ENCODE data around the gene ZNF223. TPM values are rescaled to one million over a fixed set of nuclear protein-coding genes. Genes with fewer than 3 reads are reported as not detected.

The ZNF223 gene
- total and polyA plus RNA-seq, 9 of the 15 experiments (the other 6 are each of a cell fraction or from before 2014, with no cell fraction given), result 0.21 to 1.8 (median 0.71) TPM

DNA sequence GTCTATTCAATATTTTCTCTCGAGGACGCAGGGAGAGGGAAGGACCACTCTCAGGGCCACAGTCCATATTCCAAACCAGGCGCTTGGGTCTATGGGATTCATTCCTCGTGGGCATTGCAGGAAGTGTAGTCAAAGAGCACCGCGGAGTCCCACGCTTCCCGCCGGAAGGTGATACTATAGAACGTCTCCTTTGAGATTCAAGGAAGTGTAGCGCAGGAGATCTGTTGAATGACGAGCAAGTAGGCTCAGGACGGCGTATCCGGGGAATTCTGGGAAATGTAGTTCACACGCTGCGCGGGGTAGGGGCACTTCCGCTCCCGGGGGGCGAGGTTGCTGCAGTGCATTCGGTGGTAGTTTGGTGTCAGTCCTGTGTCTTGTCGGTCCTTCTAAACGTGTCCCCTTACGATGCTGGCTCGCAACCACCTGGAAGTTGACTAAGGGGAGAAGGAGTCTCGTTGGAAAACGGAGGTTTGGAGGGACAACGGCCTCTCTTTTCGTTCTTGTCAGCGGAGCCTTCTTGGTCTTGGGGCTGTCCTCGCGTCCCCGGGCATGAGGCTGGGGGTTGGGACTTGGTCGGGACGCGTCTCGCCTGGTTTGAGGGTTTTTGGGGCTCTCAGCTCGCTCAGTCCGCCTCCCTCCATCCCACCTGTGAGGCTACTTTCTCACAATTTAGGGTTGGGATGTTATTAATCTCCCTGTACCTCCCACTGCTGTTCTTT, 20.1 kb downstream of the ZNF223 start, which contains the start of gene ZNF284 (continued):
- no peak for TF ChIP-seq GTF2F1 (IDR thresholded peaks at IDR 0.05; ENCODE audit: low read depth, low read length)
- no peak for TF ChIP-seq ZNF274 (IDR thresholded peaks at IDR 0.05; ENCODE audit: borderline replicate concordance, low read depth, low read length)
- no peak for TF ChIP-seq SMARCA4 (IDR thresholded peaks at IDR 0.05)
- no peak for TF ChIP-seq MCM7 (IDR thresholded peaks at IDR 0.05)
- no peak for TF ChIP-seq SREBF2 (CRISPR knock-in tag; IDR thresholded peaks at IDR 0.05)
- no peak for TF ChIP-seq PHB2 (IDR thresholded peaks at IDR 0.05; ENCODE audit: low read depth)
- TF ChIP-seq EZH2 (IDR thresholded peaks at IDR 0.05; ENCODE audit: borderline replicate concordance, low read depth, low read length), result no peak
- TF ChIP-seq SRSF7 (optimal IDR thresholded peaks at IDR 0.05; ENCODE audit: low read depth, low read length), result no peak
- no peak for TF ChIP-seq NR4A1 (CRISPR knock-in tag; IDR thresholded peaks at IDR 0.05)
- no peak for TF ChIP-seq NR4A1 (tag; IDR thresholded peaks at IDR 0.05)
- TF ChIP-seq, protein P1, sequence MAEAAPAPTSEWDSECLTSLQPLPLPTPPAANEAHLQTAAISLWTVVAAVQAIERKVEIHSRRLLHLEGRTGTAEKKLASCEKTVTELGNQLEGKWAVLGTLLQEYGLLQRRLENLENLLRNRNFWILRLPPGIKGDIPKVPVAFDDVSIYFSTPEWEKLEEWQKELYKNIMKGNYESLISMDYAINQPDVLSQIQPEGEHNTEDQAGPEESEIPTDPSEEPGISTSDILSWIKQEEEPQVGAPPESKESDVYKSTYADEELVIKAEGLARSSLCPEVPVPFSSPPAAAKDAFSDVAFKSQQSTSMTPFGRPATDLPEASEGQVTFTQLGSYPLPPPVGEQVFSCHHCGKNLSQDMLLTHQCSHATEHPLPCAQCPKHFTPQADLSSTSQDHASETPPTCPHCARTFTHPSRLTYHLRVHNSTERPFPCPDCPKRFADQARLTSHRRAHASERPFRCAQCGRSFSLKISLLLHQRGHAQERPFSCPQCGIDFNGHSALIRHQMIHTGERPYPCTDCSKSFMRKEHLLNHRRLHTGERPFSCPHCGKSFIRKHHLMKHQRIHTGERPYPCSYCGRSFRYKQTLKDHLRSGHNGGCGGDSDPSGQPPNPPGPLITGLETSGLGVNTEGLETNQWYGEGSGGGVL (CRISPR knock-in tag; IDR thresholded peaks at IDR 0.05), result no peak
- no peak for TF ChIP-seq SIRT6 (IDR thresholded peaks at IDR 0.05; ENCODE audit: low read depth, low read length)
- no peak for TF ChIP-seq ZKSCAN1 (IDR thresholded peaks at IDR 0.05; ENCODE audit: low read depth, low read length)
- TF ChIP-seq, protein P2, sequence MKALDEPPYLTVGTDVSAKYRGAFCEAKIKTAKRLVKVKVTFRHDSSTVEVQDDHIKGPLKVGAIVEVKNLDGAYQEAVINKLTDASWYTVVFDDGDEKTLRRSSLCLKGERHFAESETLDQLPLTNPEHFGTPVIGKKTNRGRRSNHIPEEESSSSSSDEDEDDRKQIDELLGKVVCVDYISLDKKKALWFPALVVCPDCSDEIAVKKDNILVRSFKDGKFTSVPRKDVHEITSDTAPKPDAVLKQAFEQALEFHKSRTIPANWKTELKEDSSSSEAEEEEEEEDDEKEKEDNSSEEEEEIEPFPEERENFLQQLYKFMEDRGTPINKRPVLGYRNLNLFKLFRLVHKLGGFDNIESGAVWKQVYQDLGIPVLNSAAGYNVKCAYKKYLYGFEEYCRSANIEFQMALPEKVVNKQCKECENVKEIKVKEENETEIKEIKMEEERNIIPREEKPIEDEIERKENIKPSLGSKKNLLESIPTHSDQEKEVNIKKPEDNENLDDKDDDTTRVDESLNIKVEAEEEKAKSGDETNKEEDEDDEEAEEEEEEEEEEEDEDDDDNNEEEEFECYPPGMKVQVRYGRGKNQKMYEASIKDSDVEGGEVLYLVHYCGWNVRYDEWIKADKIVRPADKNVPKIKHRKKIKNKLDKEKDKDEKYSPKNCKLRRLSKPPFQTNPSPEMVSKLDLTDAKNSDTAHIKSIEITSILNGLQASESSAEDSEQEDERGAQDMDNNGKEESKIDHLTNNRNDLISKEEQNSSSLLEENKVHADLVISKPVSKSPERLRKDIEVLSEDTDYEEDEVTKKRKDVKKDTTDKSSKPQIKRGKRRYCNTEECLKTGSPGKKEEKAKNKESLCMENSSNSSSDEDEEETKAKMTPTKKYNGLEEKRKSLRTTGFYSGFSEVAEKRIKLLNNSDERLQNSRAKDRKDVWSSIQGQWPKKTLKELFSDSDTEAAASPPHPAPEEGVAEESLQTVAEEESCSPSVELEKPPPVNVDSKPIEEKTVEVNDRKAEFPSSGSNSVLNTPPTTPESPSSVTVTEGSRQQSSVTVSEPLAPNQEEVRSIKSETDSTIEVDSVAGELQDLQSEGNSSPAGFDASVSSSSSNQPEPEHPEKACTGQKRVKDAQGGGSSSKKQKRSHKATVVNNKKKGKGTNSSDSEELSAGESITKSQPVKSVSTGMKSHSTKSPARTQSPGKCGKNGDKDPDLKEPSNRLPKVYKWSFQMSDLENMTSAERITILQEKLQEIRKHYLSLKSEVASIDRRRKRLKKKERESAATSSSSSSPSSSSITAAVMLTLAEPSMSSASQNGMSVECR (CRISPR knock-in tag; IDR thresholded peaks at IDR 0.05), result no peak
- no peak for TF ChIP-seq ERF (CRISPR knock-in tag; IDR thresholded peaks at IDR 0.05)
- no peak for TF ChIP-seq NCOR1 (IDR thresholded peaks at IDR 0.05)
- TF ChIP-seq RBFOX2 (IDR thresholded peaks at IDR 0.05; ENCODE audit: low read depth, low read length), result peak; percentile 40; the same call in 1 of the 2 replicates
- TF ChIP-seq, protein P3, sequence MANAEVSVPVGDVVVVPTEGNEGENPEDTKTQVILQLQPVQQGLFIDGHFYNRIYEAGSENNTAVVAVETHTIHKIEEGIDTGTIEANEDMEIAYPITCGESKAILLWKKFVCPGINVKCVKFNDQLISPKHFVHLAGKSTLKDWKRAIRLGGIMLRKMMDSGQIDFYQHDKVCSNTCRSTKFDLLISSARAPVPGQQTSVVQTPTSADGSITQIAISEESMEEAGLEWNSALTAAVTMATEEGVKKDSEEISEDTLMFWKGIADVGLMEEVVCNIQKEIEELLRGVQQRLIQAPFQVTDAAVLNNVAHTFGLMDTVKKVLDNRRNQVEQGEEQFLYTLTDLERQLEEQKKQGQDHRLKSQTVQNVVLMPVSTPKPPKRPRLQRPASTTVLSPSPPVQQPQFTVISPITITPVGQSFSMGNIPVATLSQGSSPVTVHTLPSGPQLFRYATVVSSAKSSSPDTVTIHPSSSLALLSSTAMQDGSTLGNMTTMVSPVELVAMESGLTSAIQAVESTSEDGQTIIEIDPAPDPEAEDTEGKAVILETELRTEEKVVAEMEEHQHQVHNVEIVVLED (CRISPR knock-in tag; IDR thresholded peaks at IDR 0.05), result peak; percentile 71
- TF ChIP-seq, protein P4, sequence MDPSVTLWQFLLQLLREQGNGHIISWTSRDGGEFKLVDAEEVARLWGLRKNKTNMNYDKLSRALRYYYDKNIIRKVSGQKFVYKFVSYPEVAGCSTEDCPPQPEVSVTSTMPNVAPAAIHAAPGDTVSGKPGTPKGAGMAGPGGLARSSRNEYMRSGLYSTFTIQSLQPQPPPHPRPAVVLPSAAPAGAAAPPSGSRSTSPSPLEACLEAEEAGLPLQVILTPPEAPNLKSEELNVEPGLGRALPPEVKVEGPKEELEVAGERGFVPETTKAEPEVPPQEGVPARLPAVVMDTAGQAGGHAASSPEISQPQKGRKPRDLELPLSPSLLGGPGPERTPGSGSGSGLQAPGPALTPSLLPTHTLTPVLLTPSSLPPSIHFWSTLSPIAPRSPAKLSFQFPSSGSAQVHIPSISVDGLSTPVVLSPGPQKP (CRISPR knock-in tag; IDR thresholded peaks at IDR 0.05), result no peak
- no peak for TF ChIP-seq HDGF (IDR thresholded peaks at IDR 0.05)
- no peak for TF ChIP-seq ZNF444 (CRISPR knock-in tag; IDR thresholded peaks at IDR 0.05)
